Measurements from ENCODE around the gene SMAD3.
A peak's percentile ranks its signal among the peaks of the same experiment; 100 is the strongest.

The SMAD3 gene

GRCh38 chr15:67170143-67170925 lies 104.9 kb downstream of the SMAD3 start:
- no peak for DNase-seq

- DNase-seq = no peak
Observed at GRCh38 chr15:67171471-67171870, 106.1 kb downstream of the SMAD3 start.

- no peak for DNase-seq
Observed at GRCh38 chr15:67172172-67172571, 106.8 kb downstream of the SMAD3 start.

- no peak for DNase-seq
Observed at GRCh38 chr15:67173005-67173404, 107.6 kb downstream of the SMAD3 start.

GRCh38 chr15:67173786-67174185 lies 108.4 kb downstream of the SMAD3 start:
- no peak for DNase-seq

GRCh38 chr15:67174446-67174845 lies 109.0 kb downstream of the SMAD3 start:
- no peak for DNase-seq

- peak; percentile 21 for DNase-seq
Observed at GRCh38 chr15:67174864-67175573, 109.6 kb downstream of the SMAD3 start.

GRCh38 chr15:67175643-67176071 lies 110.3 kb downstream of the SMAD3 start:
- DNase-seq = no peak

GRCh38 chr15:67176195-67176971 lies 111.0 kb downstream of the SMAD3 start:
- no peak for DNase-seq

GRCh38 chr15:67177752-67178151 lies 112.3 kb downstream of the SMAD3 start:
- no peak for DNase-seq

GRCh38 chr15:67178569-67179210 lies 113.3 kb downstream of the SMAD3 start:
- no peak for DNase-seq

- DNase-seq = no peak
Observed at GRCh38 chr15:67179411-67179995, 114.1 kb downstream of the SMAD3 start.

GRCh38 chr15:67180035-67180434 lies 114.6 kb downstream of the SMAD3 start:
- no peak for DNase-seq

GRCh38 chr15:67180514-67181191 lies 115.3 kb downstream of the SMAD3 start:
- DNase-seq = no peak

GRCh38 chr15:67181221-67181639 lies 115.8 kb downstream of the SMAD3 start:
- DNase-seq = no peak

- DNase-seq = no peak
Observed at GRCh38 chr15:67183443-67184169, 118.2 kb downstream of the SMAD3 start.

- DNase-seq = no peak
Observed at GRCh38 chr15:67184208-67184925, 119.0 kb downstream of the SMAD3 start.

- DNase-seq = no peak
Observed at GRCh38 chr15:67185051-67185450, 119.6 kb downstream of the SMAD3 start.

GRCh38 chr15:67185621-67186225 lies 120.3 kb downstream of the SMAD3 start:
- no peak for DNase-seq

- DNase-seq = no peak
Observed at GRCh38 chr15:67186226-67186649, 120.8 kb downstream of the SMAD3 start.

Data from DMS153 (cell line).